Endothelial cell of umbilical vein (primary cell): ENCODE data around the gene TLNRD1. TPM values are rescaled to one million over a fixed set of nuclear protein-coding genes. Genes with fewer than 3 reads are reported as not detected.

Experiments used
- BruUV-seq: library from RNA; stranded (reverse); fragments of 400-500 nt; replicated peaks from 2 replicates; lab custom pipeline; 2021; lab: Mats Ljungman, UMichigan
- CTCF ChIA-PET: fragments of 300-600, 350-600 bp; sonication (Branson Sonifier 250); formaldehyde crosslinking; loops from one replicate; lab custom pipeline; 2021; ENCODE audit warnings: antibody characterized with exemption, inconsistent platforms; lab: Charles Lee
- POLR2A ChIA-PET: fragments of 300-600, 350-600 bp; sonication (Branson Sonifier 250); formaldehyde crosslinking; loops from one replicate; lab custom pipeline; 2021; ENCODE audit warnings: antibody characterized with exemption, inconsistent platforms; lab: Charles Lee
- DNase-seq: peaks from one replicate; pipeline ENCODE4 v3.0.0-alpha.2; 2011; ENCODE audit warnings: low read depth, low spot score
- FAIRE-seq: peaks from 2 replicates; lab custom pipeline; 2011; peaks lifted over from hg19 to GRCh38; lab: Jason Lieb, UNC
- H2AFZ ChIP-seq: 2 replicates; pipeline ENCODE4 v1.6.0; 2012; ENCODE audit warnings: low read depth, low read length, control low read depth, inconsistent platforms
- H3K27ac ChIP-seq: 2 replicates; pipeline ENCODE4 v1.5.1; 2011; ENCODE audit warnings: low read depth, mild to moderate bottlenecking, control low read depth, low read length, moderate library complexity; ENCODE audit not compliant: insufficient read depth
- H3K27me3 ChIP-seq, 2 experiments: 2 replicates each; pipeline versions ENCODE4 v1.6.0 to v1.6.1; 2011; ENCODE audit warnings: low read length in 2 of 2, mixed read lengths in 1 of 2; ENCODE audit not compliant: control insufficient read depth in 2 of 2, insufficient read depth in 2 of 2
- H3K36me3 ChIP-seq, 2 experiments: 2 replicates in 1 of 2; 3 replicates in 1 of 2; pipeline ENCODE4 v1.5.1; 2011; ENCODE audit warnings: low read length in 2 of 2, mild to moderate bottlenecking in 1 of 2, moderate library complexity in 1 of 2; ENCODE audit not compliant: control insufficient read depth in 2 of 2, insufficient read depth in 2 of 2; ENCODE audit errors: extremely low read depth in 1 of 2
- H3K4me1 ChIP-seq: 3 replicates; pipeline ENCODE4 v1.5.1; 2011; ENCODE audit warnings: mild to moderate bottlenecking, low read length; ENCODE audit not compliant: control insufficient read depth, insufficient read depth; ENCODE audit errors: extremely low read depth
- H3K4me2 ChIP-seq: 2 replicates; pipeline ENCODE4 v1.6.1; 2011; ENCODE audit warnings: low read length, control low read depth, mixed read lengths; ENCODE audit not compliant: insufficient read depth
- H3K4me3 ChIP-seq, 3 experiments: fragments of 200-600 bp in 1 of 3; sonication (generic), shearing (Covaris generic) in 1 of 3; replicated peaks in 1 of 3; 2 replicates each; pipeline ENCODE4 v1.5.1; 2011 to 2016; ENCODE audit warnings: control low read depth in 3 of 3, low read length in 3 of 3, mild to moderate bottlenecking in 2 of 3, inconsistent platforms in 1 of 3, low read depth in 1 of 3, moderate library complexity in 1 of 3; ENCODE audit not compliant: insufficient read depth in 1 of 3
- H3K79me2 ChIP-seq: 2 replicates; pipeline ENCODE4 v1.6.0; 2012; ENCODE audit warnings: low read length, inconsistent platforms; ENCODE audit not compliant: control insufficient read depth, insufficient read depth
- H3K9ac ChIP-seq: replicated peaks from 2 replicates; pipeline ENCODE3; 2011; ENCODE audit warnings: low read length, control low read depth; ENCODE audit not compliant: insufficient read depth; ENCODE audit errors: extremely low read depth
- H3K9me1 ChIP-seq: replicated peaks from 3 replicates; pipeline ENCODE4 v1.6.0; 2011; ENCODE audit warnings: mild to moderate bottlenecking, low read length; ENCODE audit not compliant: control insufficient read depth, insufficient read depth; ENCODE audit errors: extremely low read depth
- H3K9me3 ChIP-seq: replicated peaks from 2 replicates; pipeline ENCODE4 v1.5.1; 2012; ENCODE audit warnings: low read length, inconsistent platforms; ENCODE audit not compliant: control insufficient read depth, insufficient read depth
- H4K20me1 ChIP-seq: replicated peaks from 2 replicates; pipeline ENCODE3; 2011; ENCODE audit warnings: mild to moderate bottlenecking, low read length; ENCODE audit not compliant: control insufficient read depth, insufficient read depth; ENCODE audit errors: extremely low read depth
- CTCF ChIP-seq, 2 donors: IDR thresholded peaks; 1 replicate in 1 of 2; 2 replicates in 1 of 2; pipeline ENCODE4 v1.5.1; 2011; ENCODE audit warnings: low read length in 2 of 2, mild to moderate bottlenecking in 2 of 2, moderate library complexity in 2 of 2, control low read depth in 1 of 2, inconsistent platforms in 1 of 2, low read depth in 1 of 2; ENCODE audit not compliant: insufficient read depth in 1 of 2; ENCODE audit errors: extremely low read depth in 1 of 2
- EZH2 ChIP-seq: IDR thresholded peaks from 2 replicates; pipeline ENCODE4 v1.6.1; 2012; ENCODE audit warnings: borderline replicate concordance, low read depth, mild to moderate bottlenecking, moderate library complexity, low read length, inconsistent platforms; ENCODE audit not compliant: severe bottlenecking
- FOS ChIP-seq: IDR thresholded peaks from 2 replicates; pipeline ENCODE4 v1.6.1; 2011; ENCODE audit warnings: mild to moderate bottlenecking, low read length, moderate library complexity, borderline replicate concordance; ENCODE audit not compliant: insufficient read depth
- GATA2 ChIP-seq: IDR thresholded peaks from 2 replicates; pipeline ENCODE4 v1.7.0; 2011; ENCODE audit warnings: low read depth, mild to moderate bottlenecking, moderate library complexity, mixed read lengths, low read length; ENCODE audit not compliant: insufficient read length, insufficient read depth
- JUN ChIP-seq: IDR thresholded peaks from 2 replicates; pipeline ENCODE4 v1.6.1; 2011; ENCODE audit warnings: borderline replicate concordance, low read depth; ENCODE audit not compliant: insufficient read length, insufficient read depth
- MAX ChIP-seq: IDR thresholded peaks from 2 replicates; pipeline ENCODE4 v1.6.1; 2011; ENCODE audit not compliant: insufficient read depth, insufficient read length
- MYC ChIP-seq: IDR thresholded peaks from one replicate; pipeline ENCODE4 v1.6.1; 2011; ENCODE audit warnings: mild to moderate bottlenecking, low read depth, low read length
- POLR2A ChIP-seq: IDR thresholded peaks from 2 replicates; pipeline ENCODE4 v1.6.1; 2012; ENCODE audit warnings: low read depth, mild to moderate bottlenecking, control low read depth, low read length
- POLR2AphosphoS5 ChIP-seq: IDR thresholded peaks from 2 replicates; pipeline ENCODE4 v1.6.1; 2012; ENCODE audit warnings: low read depth, mild to moderate bottlenecking, control low read depth, low read length, moderate library complexity; ENCODE audit not compliant: insufficient read depth
- dilution Hi-C: fragments of 300-500 bp; cut with MboI; formaldehyde crosslinking; loops from one replicate; pipeline ENCODE4 v1.15.0; 2019; ENCODE audit warnings: low sequenced_read_pairs; ENCODE audit not compliant: extremely low pct_ligation_motif_present
- intact Hi-C: fragments of 100-400 bp; cut with micrococcal nuclease; formaldehyde crosslinking; loops from one replicate; pipeline ENCODE4 v1.10.0; 2022
- polyA plus RNA-seq, 4 experiments: library from polyadenylated mRNA; depleted of rRNA in 3 of 4; stranded (reverse) in 3 of 4; unstranded in 1 of 4; fragments of >200 nt; gene quantifications; 2 replicates each; pipeline versions ENCODE4 v1.2.1 to v1.2.3, GENCODE V29; 2011 to 2012; ENCODE audit warnings: missing spikeins in 1 of 4
- total RNA-seq: library from RNA; stranded (reverse); gene quantifications from 2 replicates; pipeline ENCODE4 v1.2.3, GENCODE V29; 2021

The TLNRD1 gene
- total and polyA plus RNA-seq, 2 donors (not counting 3 experiments of a cell fraction or from before 2014, with no cell fraction given): 17.8 to 33.0 TPM

GRCh38 chr15:81000144-81000623 lies 539 bp upstream of the TLNRD1 start:
- H3K4me3 ChIP-seq: peak overlapping the region; percentile 73 to 87 (median 75)
- H3K9ac ChIP-seq: peak overlapping the region; percentile 96
- BruUV-seq: TSS peak; percentile 68
- peaks cover 0 to 4% of the 10 kb centered on the region in 2 experiments for H3K36me3 ChIP-seq
- no peak for TF ChIP-seq POLR2A
- no peak for TF ChIP-seq MYC
- TF ChIP-seq EZH2: no peak
- no peak for TF ChIP-seq MAX
- TF ChIP-seq GATA2: no peak
- TF ChIP-seq FOS: no peak
- no peak for TF ChIP-seq JUN
- TF ChIP-seq CTCF (IDR thresholded peaks at IDR 0.05; ENCODE audit: extremely low read depth in 1 of 2, insufficient read depth in 1 of 2, low read depth in 1 of 2, low read length in 2 of 2): no peak
- no peak for TF ChIP-seq POLR2AphosphoS5
- dilution Hi-C loops: no loop called here
- DNase-seq: no peak
- H3K9me1 ChIP-seq: no peaks in the 10 kb centered on the region
- peak overlapping the region; percentile 55 for H2AFZ ChIP-seq
- H3K27ac ChIP-seq: peak overlapping the region; percentile 85
- no peaks in the 10 kb centered on the region for H3K9me3 ChIP-seq
- intact Hi-C loops: loop anchor here (1.0 to 10.0 kb wide), 6 partner anchors 11 to 1045 kb away; partner anchors contain the start of genes MESD and MEX3B
- peak overlapping the region; percentile 79 for H3K4me2 ChIP-seq
- peak; percentile 31 for FAIRE-seq
- H4K20me1 ChIP-seq: peaks cover 4% of the 10 kb centered on the region
- peaks cover 47% of the 10 kb centered on the region for H3K79me2 ChIP-seq
- H3K4me1 ChIP-seq: peaks cover 33% of the 10 kb centered on the region
- H3K27me3 ChIP-seq: no peaks in the 10 kb centered on the region
- POLR2A ChIA-PET: interaction anchor here (0.6 to 2.7 kb wide), 4 partner anchors 9 to 65 kb away, joined by 3 to 16 read pairs (median 4); no protein-coding TSS in a partner anchor
- CTCF ChIA-PET: interaction anchor here (0.8 to 8.6 kb wide), 8 partner anchors 9 to 266 kb away, joined by 3 to 114 read pairs (median 8); no protein-coding TSS in a partner anchor
